Psoas muscle (tissue), 8 donors: Measurements from ENCODE around the gene MFSD6. TPM values are rescaled to one million over a fixed set of nuclear protein-coding genes. Genes with fewer than 3 reads are reported as not detected.

Experiments
- ATAC-seq, 4 donors: fragments of 200-7000 bp; cut with Tn5 transposase; one replicate each; pipeline ENCODE4 v1.9.1; 2020; ENCODE audit warnings: moderate library complexity in 3 of 4, mild to moderate bottlenecking in 2 of 4
- DNase-seq, 2 donors: peaks; one replicate each; pipeline ENCODE4 v3.0.0-alpha.2; 2020
- H3K27ac ChIP-seq: fragments of 200-600 bp; one replicate; pipeline ENCODE4 v1.8.0; 2022
- H3K27me3 ChIP-seq, 3 donors: fragments of 200-600 bp in 1 of 3; one replicate each; pipeline versions ENCODE4 v1.6.1 to v1.8.0; 2013 to 2022; ENCODE audit warnings: low read length in 2 of 3, mild to moderate bottlenecking in 2 of 3, moderate library complexity in 1 of 3; ENCODE audit not compliant: insufficient read depth in 3 of 3
- H3K36me3 ChIP-seq, 2 donors: fragments of 200-600 bp in 1 of 2; one replicate each; pipeline versions ENCODE4 v1.6.1 to v1.8.0; 2013 to 2022; ENCODE audit warnings: low read depth in 1 of 2, mild to moderate bottlenecking in 1 of 2, moderate library complexity in 1 of 2; ENCODE audit not compliant: insufficient read depth in 1 of 2
- H3K4me1 ChIP-seq: fragments of 200-600 bp; one replicate; pipeline ENCODE4 v1.8.0; 2022
- H3K4me3 ChIP-seq: fragments of 200-600 bp; one replicate; pipeline ENCODE4 v1.8.0; 2022; ENCODE audit warnings: mild to moderate bottlenecking
- H3K9me3 ChIP-seq: fragments of 200-600 bp; one replicate; pipeline ENCODE4 v1.8.0; 2022
- CTCF ChIP-seq: fragments of 200-600 bp; IDR thresholded peaks from one replicate; pipeline ENCODE4 v1.8.0; 2022; ENCODE audit warnings: antibody characterized with exemption
- WGBS, 3 donors: extraction: QIAGEN DNeasy Blood & Tissue Kit; methylation state at CpG; one replicate each; pipeline versions ENCODE4 v1.1.6 to v1.1.7; 2013; 5-methylcytosine and 5-hydroxymethylcytosine counted together
- intact Hi-C, 2 donors: fragments of 100-400 bp; cut with DNase I; formaldehyde crosslinking; loops; one replicate each; pipeline versions ENCODE4 v1.11.0 to v1.14.2; 2022
- polyA plus RNA-seq, 3 donors: library from polyadenylated mRNA; stranded (reverse); fragments of 200-250 nt; gene quantifications; one replicate each; pipeline ENCODE4 v1.2.3, GENCODE V29; 2013
- total RNA-seq, 4 donors: library from RNA; stranded (reverse); fragmentation: NEBNext Ultra II Directional in 2 of 4; extraction: Animal tissue kit (Norgen Biotek cat#: 25700) in 2 of 4; gene quantifications; one replicate each; pipeline versions ENCODE4 v1.2.1 to v1.2.4, GENCODE V29; 2021 to 2023
- donor health status: healthy with polysubstance abuse.
- donor health status: DM: no; HTN: no; CAD: no; lungs with moderate emphysema.
- donor health status: Bipolar disorder and iron deficiency.
- donor health status: healthy.
- donor health status: DM: yes; HTN: yes; CAD: no.
- donor health status: DM: no; HTN: no; CAD: no.
- donor health status: DM: no; HTN: no; CAD: no.
- donor health status: DM: yes; HTN: yes; CAD: no.

Gene MFSD6
- total and polyA plus RNA-seq, 7 donors, result 2.6 to 9.4 (median 5.0) TPM

GRCh38 chr2:190546734-190547133 is 138.6 kb downstream of the MFSD6 start:
- Histone ChIP-seq H3K36me3 (no peaks in the 10 kb centered on the region), H3K27ac (no peak overlapping the region), H3K4me1 (no peaks in the 10 kb centered on the region), H3K27me3 (no peaks in the 10 kb centered on the region), H3K9me3 (peaks cover 4% of the 10 kb centered on the region), H3K4me3 (no peak overlapping the region)
- WGBS, 3 donors, result 93 to 94% (median 94%) methylated on average over 3 of the region's 3 CpGs
- no peak for DNase-seq
- no peak for TF ChIP-seq CTCF
- intact Hi-C loops, result no loop called here
- no peak for ATAC-seq

GRCh38 chr2:190547886-190548285 is 139.7 kb downstream of the MFSD6 start:
- no peak overlapping the region for H3K27ac ChIP-seq
- ATAC-seq (no peak), DNase-seq (no peak)
- H3K27me3 ChIP-seq, result no peaks in the 10 kb centered on the region
- no peak for TF ChIP-seq CTCF
- no peaks in the 10 kb centered on the region for H3K9me3 ChIP-seq
- no peaks in the 10 kb centered on the region for H3K36me3 ChIP-seq
- H3K4me3 ChIP-seq, result no peak overlapping the region
- H3K4me1 ChIP-seq, result no peaks in the 10 kb centered on the region
- intact Hi-C loops, result no loop called here

GRCh38 chr2:190550137-190550536 is 142.0 kb downstream of the MFSD6 start:
- no peak for TF ChIP-seq CTCF
- Histone ChIP-seq H3K4me3 (no peak overlapping the region), H3K36me3 (no peaks in the 10 kb centered on the region), H3K27ac (no peak overlapping the region), H3K9me3 (no peaks in the 10 kb centered on the region), H3K27me3 (no peaks in the 10 kb centered on the region), H3K4me1 (no peaks in the 10 kb centered on the region)
- no peak for DNase-seq
- intact Hi-C loops, result no loop called here
- WGBS, 3 donors, result 95 to 98% (median 98%) methylated on average over 3 of the region's 3 CpGs
- ATAC-seq, result no peak

Other genes with a start within 250 kb of the MFSD6 start
- 10 to 100 TPM; 17.8 to 39.0 (median 28.4) TPM for gene HIBCH, start 88.5 kb upstream of the MFSD6 start, total RNA-seq
- 10 to 100 TPM; 17.3 to 22.3 (median 20.0) TPM for gene HIBCH, start 88.5 kb upstream of the MFSD6 start, polyA plus RNA-seq
- 10 to 100 TPM; 11.9 to 28.4 (median 16.5) TPM for gene INPP1, start 64.8 kb upstream of the MFSD6 start, total RNA-seq
- gene INPP1, start 64.8 kb upstream of the MFSD6 start, polyA plus RNA-seq, result 10 to 100 TPM; 16.0 to 24.8 (median 18.0) TPM
- 1 to 10 TPM in 2 of 4 donors, under 1 TPM in 2; 0.86 to 2.0 (median 1.3) TPM for gene NEMP2, start 126.4 kb downstream of the MFSD6 start, total RNA-seq
- under 1 TPM; 0.21 to 0.39 (median 0.38) TPM for gene NEMP2, start 126.4 kb downstream of the MFSD6 start, polyA plus RNA-seq
- gene NAB1, start 240.7 kb downstream of the MFSD6 start, total RNA-seq, result 10 to 100 TPM in 2 of 4 donors, 1 to 10 TPM in 2; 5.1 to 16.9 (median 8.7) TPM
- gene NAB1, start 240.7 kb downstream of the MFSD6 start, polyA plus RNA-seq, result 1 to 10 TPM; 2.6 to 7.9 (median 5.5) TPM